Mucosa of descending colon (tissue), 3 donors: ENCODE data around the gene C20orf173. TPM values are rescaled to one million over a fixed set of nuclear protein-coding genes. Genes with fewer than 3 reads are reported as not detected.

ENCODE experiments used
- ATAC-seq: fragments of 200-7000 bp; cut with Tn5 transposase; one replicate; pipeline ENCODE4 v1.9.1; 2020; ENCODE audit warnings: mild to moderate bottlenecking, moderate library complexity
- DNase-seq, 3 donors: peaks; one replicate each; pipeline ENCODE4 v3.0.0-alpha.2; 2020
- H3K36me3 ChIP-seq: fragments of 200-600 bp; one replicate; pipeline ENCODE4 v1.8.0; 2021; ENCODE audit warnings: low read depth, mild to moderate bottlenecking
- H3K4me1 ChIP-seq: fragments of 200-600 bp; one replicate; pipeline ENCODE4 v1.8.0; 2021; ENCODE audit warnings: low read depth, mild to moderate bottlenecking
- H3K4me3 ChIP-seq: fragments of 200-600 bp; one replicate; pipeline ENCODE4 v1.8.0; 2021; ENCODE audit warnings: mild to moderate bottlenecking
- H3K9me3 ChIP-seq: fragments of 200-600 bp; one replicate; pipeline ENCODE4 v1.8.0; 2021; ENCODE audit warnings: mild to moderate bottlenecking
- intact Hi-C, 2 donors: fragments of 100-400 bp; cut with DNase I in 1 of 2; cut with micrococcal nuclease in 1 of 2; formaldehyde crosslinking; loops; one replicate each; pipeline versions ENCODE4 v1.11.0 to v1.11.1; 2022; cut with DNase I, micrococcal nuclease
- total RNA-seq, 3 donors: library from RNA; stranded (reverse); fragmentation: NEBNext Ultra II Directional in 2 of 3; extraction: Animal tissue kit (Norgen Biotek cat#: 25700) in 2 of 3; gene quantifications; one replicate each; pipeline versions ENCODE4 v1.2.1 to v1.2.4, GENCODE V29; 2021 to 2023
- TF ChIP-seq, protein P1 (sequence below): fragments of 200-600 bp; IDR thresholded peaks from one replicate; pipeline ENCODE4 v1.8.0; 2022; ENCODE audit warnings: antibody characterized with exemption, mild to moderate bottlenecking
- donor health status: DM: no; HTN: no; CAD: no; lungs with moderate emphysema.
- donor health status: DM: no; HTN: no; CAD: no.
- donor health status: DM: no; HTN: yes; CAD: no.

The C20orf173 gene
- total RNA-seq, 3 donors from 2014 or later: not detected

DNA sequence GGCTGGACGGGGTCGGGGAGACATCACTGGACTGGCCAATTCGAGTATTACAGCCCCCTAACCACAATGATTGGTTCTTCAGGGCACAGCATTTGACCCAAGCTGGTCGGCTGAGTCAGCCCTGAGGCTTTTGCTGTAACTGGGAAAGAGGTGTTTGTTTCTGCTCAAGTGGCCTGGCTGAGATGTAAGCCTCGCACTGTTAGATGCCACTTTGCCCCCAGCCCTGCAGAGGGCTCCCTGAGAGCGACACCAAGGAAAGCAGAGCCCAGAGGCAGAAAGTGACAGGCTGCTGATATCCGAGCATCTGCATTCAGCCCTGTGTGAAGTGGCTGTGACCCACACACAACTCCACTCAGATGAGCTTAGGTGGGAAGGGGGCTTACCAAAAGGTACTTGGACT is 31.8 kb upstream of the C20orf173 start:
- ATAC-seq (peak; percentile 70), DNase-seq (peak in 2 of 3 donors; percentile 46 to 58)
- TF ChIP-seq, protein P1, sequence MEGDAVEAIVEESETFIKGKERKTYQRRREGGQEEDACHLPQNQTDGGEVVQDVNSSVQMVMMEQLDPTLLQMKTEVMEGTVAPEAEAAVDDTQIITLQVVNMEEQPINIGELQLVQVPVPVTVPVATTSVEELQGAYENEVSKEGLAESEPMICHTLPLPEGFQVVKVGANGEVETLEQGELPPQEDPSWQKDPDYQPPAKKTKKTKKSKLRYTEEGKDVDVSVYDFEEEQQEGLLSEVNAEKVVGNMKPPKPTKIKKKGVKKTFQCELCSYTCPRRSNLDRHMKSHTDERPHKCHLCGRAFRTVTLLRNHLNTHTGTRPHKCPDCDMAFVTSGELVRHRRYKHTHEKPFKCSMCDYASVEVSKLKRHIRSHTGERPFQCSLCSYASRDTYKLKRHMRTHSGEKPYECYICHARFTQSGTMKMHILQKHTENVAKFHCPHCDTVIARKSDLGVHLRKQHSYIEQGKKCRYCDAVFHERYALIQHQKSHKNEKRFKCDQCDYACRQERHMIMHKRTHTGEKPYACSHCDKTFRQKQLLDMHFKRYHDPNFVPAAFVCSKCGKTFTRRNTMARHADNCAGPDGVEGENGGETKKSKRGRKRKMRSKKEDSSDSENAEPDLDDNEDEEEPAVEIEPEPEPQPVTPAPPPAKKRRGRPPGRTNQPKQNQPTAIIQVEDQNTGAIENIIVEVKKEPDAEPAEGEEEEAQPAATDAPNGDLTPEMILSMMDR: no peak
- Histone ChIP-seq H3K4me1 (peaks cover 3% of the 10 kb centered on the region), H3K36me3 (no peaks in the 10 kb centered on the region), H3K4me3 (no peak overlapping the region), H3K9me3 (no peaks in the 10 kb centered on the region)
- intact Hi-C loops: no loop called here

DNA sequence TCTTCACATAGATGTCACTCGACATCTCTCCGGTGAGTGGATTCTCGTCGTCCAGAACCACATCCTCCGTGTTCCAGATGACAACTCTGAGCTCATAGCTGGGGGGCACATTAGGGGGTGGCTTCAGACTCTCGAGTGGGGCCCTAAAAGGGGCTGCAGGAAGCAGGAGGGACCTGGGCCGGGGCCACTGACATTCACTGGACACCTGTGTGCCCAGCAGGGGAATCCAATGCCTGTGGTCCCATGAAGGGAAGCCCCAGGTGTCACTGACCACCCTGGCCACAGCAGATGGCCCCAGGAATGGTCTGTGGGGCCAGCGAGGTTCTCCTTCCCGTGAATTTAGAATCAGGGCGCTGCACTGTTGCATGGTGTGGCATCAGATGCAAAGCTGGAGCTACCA is 31.1 kb upstream of the C20orf173 start:
- no peak overlapping the region for H3K4me3 ChIP-seq
- intact Hi-C loops: no loop called here
- DNase-seq: no peak
- H3K4me1 ChIP-seq: peaks cover 3% of the 10 kb centered on the region
- H3K36me3 ChIP-seq: no peaks in the 10 kb centered on the region
- ATAC-seq: no peak
- no peaks in the 10 kb centered on the region for H3K9me3 ChIP-seq
- TF ChIP-seq, protein P1: no peak

GRCh38 chr20:35560105-35560511 is 30.7 kb upstream of the C20orf173 start:
- Histone ChIP-seq H3K36me3 (no peaks in the 10 kb centered on the region), H3K4me3 (no peak overlapping the region), H3K9me3 (no peaks in the 10 kb centered on the region), H3K4me1 (peaks cover 3% of the 10 kb centered on the region)
- peak in 2 of 3 donors; percentile 68 to 78 for DNase-seq
- peak; percentile 70 for ATAC-seq
- intact Hi-C loops: no loop called here
- TF ChIP-seq, protein P1: no peak

DNA sequence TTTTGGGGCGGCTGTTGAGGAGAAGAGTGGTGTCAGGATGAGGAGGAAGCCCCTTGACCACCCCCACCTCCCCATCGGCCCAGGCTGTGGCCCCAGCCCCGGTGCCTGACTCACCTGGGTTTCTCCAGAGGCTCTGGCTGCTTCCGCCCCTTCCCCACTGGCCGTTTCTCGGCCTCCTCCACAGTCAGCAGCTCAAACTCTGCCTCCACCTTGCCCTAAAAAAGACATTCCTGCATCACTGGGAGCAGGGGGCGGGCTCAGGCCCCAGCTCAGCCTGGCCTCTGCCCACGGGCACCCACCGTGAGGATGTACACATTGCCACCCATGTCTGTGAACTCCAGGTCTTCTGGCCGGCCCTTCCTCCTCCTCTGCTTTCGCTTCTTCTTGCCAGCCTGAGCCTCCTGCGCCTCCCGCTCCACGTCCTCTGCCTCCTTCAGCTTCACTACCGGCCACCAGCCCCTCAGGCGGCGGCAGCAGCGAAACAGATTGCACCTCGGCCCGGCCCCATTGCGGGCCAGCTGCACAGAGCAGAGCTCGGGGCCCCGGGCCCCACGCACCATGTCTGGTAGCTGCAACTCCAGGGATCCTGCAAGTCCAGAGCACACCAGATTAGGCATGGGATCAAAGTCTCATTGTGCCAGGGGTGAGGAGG is 29.7 kb upstream of the C20orf173 start:
- no peak overlapping the region for H3K4me3 ChIP-seq
- intact Hi-C loops: no loop called here
- TF ChIP-seq, protein P1: no peak
- no peaks in the 10 kb centered on the region for H3K9me3 ChIP-seq
- H3K36me3 ChIP-seq: no peaks in the 10 kb centered on the region
- ATAC-seq (no peak), DNase-seq (no peak)
- H3K4me1 ChIP-seq: peaks cover 3% of the 10 kb centered on the region

DNA sequence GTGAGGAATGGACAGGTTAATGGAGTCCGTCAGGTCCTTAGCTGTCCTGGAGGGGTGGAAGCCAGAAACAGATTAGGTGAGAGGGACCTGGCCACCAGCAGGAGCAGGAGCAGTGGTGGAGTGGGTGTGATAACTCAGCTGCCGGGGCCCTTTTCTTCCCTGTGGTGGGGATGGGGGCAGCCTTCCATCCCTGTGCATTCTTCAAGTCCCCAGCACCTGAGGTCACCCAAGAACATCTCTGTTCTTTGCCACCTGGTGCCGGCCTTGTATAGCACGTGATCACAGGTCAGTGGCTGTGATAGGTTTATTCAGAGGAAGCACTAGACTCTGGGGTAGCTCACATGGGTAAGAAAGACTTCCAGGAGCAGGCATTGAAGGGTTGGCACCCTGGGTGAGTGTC is 29.0 kb upstream of the C20orf173 start:
- TF ChIP-seq, protein P1: no peak
- Histone ChIP-seq H3K4me3 (no peak overlapping the region), H3K4me1 (peaks cover 3% of the 10 kb centered on the region), H3K36me3 (no peaks in the 10 kb centered on the region), H3K9me3 (no peaks in the 10 kb centered on the region)
- ATAC-seq (no peak), DNase-seq (no peak)
- intact Hi-C loops: no loop called here

DNA sequence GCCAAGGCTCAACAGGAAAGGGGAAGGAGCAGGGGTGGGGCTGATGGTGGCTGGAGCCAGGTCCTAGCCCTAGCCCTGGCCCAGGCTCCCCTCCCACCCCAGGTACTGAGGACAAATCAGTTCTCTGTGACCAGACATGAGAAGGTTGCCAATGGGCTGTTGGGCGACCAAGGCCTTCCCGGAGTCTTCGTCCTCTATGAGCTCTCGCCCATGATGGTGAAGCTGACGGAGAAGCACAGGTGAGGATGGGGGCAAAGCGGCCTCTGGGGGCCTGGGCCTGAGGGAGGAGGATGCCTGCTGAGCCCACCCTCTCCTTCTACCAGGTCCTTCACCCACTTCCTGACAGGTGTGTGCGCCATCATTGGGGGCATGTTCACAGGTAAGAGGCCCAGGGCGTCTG is 27.4 kb upstream of the C20orf173 start:
- no peaks in the 10 kb centered on the region for H3K9me3 ChIP-seq
- no peak overlapping the region for H3K4me3 ChIP-seq
- H3K4me1 ChIP-seq: peaks cover 3% of the 10 kb centered on the region
- H3K36me3 ChIP-seq: no peaks in the 10 kb centered on the region
- TF ChIP-seq, protein P1: no peak
- no peak for ATAC-seq
- intact Hi-C loops: no loop called here
- no peak for DNase-seq
